NCI-H1105 treated with DMSO at 0.1 percent for 48 hours (cell line): Measurements from ENCODE around the gene COA5.

Experiments used
- DNase-seq: peaks from one replicate; lab custom pipeline; 2025; lab: John Stamatoyannopoulos, UW

The COA5 gene, protein sequence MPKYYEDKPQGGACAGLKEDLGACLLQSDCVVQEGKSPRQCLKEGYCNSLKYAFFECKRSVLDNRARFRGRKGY

DNA sequence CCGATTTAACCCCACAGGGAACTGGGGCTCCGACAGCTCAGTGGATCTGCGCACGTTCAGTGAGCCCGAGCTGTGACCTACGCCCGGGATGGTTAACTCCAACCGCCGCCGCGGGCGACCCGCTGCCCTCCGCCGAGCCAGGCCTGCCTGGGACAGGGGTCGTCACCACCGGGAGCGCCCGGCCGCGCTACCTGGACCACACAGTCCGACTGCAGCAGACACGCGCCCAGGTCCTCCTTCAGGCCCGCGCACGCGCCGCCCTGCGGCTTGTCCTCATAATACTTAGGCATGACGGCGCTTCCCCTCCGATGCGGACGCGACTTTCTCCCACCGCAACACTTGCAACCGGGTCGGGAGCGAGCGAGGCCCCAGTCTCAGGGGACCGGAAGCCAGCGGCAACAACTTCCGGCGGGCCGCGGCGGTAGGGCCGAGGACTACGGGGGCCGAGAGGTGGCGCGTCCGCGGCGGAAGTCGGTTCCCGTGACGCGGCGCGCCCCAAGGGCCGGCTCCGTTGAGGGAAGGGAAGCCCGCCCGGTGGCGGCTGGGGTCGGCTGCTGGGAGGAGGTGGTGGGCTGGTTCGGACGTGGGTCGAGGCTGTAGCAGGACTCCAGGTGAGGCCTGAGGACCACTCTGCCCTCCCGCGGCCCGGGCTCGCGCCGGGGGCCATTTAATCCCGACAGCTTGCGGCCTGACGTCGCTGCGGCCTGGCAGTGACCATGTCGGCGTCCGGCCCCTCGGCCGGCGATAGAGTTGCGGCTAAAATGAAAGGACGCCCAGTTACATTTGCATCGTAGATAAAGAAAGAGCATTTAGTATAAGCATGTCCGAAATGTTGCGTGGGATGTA lies at the start of gene COA5, which contains the start of gene UNC50:
Gene COA5, minus strand, starts transcription at position 397 of the 846 bp plus-strand sequence. Its CDS starts 107 bp downstream, at position 290.
Gene UNC50, plus strand, starts transcription at position 474 of the 846 bp plus-strand sequence. CDS start 1,171 bp downstream, outside the sequence.
- DNase-seq, result peak; percentile 75

DNA sequence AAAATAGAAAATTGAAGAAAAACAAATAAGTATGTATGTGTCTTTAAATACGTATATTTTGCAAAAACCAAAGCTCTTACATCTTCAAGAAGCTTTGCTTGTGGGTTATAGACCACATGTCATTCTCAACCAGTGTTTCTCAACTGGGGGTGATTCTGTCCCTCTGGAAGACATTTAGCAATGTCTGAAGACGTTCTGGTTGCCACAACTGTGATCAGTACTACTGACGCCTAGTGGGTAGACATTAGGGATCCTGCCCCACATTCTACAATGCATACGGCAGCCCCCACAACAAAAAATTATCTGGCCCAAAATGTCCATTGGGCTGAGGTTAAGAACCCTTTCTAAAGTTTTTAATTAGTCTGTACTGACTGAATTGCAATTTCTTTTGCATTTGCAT lies 48.5 kb upstream of the COA5 start:
- no peak for DNase-seq

DNA sequence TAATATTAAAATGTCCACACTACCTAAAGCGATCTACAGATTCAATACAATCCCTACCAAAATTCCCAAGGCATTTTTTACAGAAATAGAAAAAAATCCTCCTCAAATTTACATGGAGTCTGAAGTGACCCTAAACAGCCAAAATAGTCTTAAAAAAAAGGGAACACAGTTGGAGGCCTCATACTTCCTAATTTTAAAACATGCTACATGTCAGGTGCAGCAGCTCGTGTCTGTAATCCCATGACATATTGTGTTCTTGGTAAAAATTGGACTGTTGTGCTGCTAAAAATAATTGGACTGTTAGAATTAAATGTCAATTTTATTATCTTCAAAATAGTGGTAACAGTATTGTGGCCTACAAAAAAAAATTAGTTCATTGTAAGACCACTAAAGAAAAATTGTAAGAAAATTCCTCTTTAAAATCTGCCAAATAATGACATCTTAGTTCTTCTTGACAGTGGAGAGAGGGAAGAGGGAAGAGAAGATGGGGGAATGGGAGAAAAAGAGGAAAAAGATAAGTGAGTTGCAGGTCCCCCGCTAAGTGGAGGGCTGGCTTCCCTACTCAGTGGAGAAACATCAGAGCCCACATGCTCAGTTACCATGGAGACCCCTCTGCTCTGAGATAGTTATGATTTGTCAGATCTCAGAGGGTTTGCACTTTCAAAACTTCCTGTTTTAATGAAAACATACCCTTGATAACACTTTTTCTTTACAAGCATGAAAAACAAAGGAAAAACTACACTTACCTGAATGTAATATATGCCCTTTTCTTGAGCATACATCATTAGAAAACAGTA lies 46.6 kb upstream of the COA5 start:
- no peak for DNase-seq

DNA sequence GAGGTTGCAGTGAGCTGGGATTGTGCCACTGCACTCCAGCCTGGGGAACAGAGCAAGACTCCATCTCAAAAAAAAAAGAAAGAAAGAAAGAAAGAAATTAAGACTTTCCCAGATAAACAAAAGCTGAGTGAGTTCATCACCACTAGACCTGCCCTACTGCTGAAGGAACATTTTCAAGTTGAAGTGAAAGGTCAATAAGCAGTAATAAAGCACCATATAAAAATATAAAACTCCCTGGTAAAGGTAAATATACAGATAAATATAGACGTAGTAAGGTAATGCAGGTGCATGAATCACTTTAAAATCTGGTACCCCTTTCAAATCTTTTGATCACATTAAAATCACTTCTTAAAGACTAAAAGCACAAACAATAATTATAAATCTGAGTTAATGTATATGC lies 42.7 kb upstream of the COA5 start:
- no peak for DNase-seq

DNA sequence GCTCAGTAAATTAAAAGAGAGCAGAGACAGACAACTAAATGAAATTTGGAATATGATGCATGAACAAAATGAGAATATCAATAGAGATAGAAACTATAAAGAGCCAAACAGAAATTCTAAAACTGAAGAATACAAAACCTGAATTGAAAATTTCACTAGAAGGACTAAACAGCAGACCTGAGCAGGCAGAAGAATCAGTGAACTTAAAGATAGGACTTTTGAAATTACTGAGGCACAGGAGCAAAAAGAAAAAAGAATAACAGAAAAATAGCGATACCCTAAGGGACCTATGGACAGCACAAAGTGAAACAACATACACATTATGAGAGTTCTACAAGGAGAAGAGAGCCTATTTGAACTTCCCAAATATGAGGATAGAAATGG lies 41.7 kb upstream of the COA5 start:
- no peak for DNase-seq

DNA sequence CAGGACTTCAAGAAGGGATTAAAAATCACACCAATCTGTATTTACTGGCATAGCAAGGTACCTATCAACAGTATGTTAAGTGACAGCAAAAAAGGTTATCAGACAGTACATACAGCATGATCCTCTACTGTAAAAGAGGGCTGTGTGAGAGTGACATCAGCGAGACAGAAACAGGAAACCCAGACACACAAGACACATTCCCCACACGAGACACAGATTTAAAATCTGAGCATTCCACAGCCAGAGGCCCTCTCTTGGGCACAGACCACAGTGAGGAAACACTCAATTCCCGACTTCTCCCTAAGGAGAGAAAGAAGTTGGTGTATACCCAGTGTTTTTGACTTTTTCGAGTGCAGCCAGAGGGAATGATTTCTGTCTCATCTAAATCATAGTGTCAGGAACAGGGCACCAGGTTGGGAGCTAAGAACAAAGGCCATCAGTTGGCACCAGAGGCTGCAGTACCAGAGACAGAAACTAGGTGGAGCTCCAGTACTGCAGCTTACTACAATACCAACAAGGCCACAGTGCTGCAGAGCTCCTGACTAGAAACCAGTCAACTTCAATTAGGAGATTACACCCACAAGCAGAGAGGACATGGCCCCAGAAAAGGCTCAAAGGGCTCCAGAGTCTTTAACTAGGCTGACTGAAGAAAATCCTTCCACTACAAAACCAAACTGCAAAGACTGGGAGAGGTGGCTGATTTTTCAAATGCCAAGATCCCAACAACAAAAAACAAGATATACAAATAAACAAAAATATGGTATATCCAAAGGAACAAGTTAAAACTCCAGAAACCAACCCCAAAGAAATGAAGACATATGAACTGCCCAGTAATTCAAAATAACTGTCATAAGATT lies 41.1 kb upstream of the COA5 start:
- DNase-seq, result peak; percentile 86

DNA sequence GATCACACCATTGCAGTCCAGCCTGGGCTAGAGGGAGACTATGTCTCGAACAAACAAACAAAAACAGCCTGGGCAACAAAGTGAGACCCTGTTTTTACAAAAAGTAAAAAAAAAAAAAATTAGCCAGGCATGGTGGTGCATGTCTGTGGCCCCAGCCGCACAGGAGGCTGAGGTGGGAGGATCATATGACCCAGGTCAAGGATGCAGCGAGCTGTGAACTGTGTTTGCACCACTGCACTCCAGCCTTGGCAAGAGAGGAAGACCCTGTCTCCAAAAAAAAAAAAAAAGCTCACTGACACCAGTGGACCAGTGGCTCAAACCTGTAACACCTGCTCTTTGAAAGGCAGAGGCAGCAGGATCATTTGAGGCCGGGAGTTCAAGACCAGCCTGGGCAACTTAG lies 40.1 kb upstream of the COA5 start:
- no peak for DNase-seq

DNA sequence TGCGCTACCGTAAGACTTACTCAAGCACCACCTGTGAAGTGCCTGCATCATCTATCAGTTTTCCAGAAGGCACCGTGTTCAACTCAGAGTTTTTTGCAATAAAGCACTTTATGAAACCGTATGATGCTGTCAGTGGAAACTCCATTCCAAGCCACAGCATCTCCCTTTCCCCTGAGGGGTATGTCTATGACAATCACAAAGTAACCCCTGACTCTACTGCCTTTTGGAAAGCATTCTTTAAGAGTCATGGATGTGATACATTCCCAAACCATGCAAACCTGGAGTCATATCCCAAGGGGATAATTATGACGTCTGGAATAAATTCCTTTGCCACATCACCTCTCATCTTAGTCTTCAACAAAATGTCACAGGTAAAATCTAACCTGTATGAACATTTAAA lies 39.3 kb upstream of the COA5 start:
- no peak for DNase-seq

DNA sequence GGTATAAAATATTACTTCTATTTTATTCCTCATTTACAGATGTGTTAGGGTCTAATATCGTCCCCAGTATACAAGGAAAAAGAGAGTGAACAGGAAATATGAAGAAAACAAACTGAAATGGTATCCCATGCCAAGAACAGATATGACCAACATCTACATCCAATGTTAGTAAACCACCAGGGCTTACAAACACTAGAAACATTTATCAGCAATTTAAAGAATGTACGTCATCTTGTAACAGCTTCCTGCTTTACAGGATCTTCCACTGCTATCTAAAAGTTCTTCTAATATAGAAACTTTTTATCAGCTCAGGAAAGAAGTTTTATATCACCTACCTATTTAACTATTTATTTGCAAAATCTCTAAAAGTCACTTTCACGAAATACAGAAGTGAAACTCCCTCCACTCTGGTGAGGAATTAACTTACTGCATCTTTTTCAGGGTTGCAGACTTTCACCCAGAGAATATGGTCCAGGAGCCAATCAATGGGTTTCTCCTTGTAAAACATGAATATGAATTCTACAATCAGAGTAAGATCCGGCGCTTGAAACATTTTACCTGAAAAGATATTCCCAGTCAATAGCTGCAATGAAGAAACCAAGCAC lies 35.3 kb upstream of the COA5 start:
- DNase-seq, result no peak

DNA sequence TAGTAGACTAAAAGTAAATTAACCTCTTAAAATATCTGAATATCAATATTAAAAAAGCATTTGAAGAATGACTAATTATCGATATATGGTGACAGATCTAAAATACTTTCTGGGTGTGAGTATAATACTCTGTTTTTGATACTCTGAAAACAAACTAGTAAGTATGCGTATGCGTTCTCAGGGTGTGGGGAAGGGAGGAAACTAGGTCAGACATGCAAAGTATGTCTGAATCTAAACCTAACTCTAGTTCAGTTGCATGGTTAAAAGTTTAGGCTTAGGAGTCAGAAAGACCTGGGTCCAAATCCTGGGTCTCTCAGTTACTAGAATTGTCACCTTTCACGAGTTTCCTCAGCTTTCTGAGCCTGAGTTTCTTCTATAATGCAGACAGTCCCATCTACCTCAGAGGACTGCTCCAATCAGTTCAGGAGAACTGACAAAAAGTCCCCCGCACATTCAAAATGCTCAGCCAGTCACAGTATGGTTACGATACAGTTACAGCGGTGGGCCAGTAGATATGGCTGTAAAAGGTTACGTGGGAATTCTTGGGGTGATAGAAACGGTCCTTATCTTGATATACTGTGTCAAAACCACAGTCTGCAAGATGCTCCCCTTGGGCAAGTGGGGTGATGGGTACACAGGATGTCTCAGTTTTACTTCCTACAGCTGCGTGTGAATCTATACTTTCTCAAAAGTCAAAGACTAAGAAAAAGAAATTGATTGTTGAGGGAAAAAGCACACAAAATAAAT lies 29.3 kb upstream of the COA5 start:
- DNase-seq, result no peak

DNA sequence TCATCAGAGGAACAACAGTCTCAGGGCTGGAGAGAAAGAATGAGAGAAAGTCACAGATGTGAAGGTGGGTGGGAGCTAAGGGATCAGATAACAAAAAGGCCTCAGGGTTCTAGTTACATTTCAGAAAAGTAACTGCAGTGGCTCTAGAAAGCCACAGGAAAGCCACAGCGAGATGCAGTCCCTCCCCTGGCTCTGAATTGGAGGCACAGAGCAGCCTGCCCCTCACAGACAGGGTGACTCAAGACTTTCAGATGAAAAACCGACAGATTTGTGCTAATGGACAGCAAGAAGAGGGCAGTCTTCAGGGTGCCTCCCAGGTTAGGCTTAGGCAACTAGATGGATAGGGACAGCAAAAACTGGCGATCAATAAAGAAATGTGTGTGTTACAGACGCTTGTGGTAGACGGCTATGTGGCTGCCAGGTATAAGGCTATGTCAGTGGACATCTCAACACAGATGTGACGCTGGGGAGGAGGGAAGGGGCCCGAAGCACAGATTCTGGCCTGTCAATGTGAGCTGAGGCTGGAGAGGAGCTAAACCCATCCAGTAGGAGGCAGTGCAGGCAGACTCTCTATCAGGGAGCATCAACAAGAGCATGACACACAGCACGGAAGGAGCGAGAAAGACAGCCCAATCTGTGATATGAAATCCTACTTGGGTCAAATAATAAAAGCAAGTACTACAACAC lies 26.2 kb upstream of the COA5 start:
- DNase-seq, result no peak

DNA sequence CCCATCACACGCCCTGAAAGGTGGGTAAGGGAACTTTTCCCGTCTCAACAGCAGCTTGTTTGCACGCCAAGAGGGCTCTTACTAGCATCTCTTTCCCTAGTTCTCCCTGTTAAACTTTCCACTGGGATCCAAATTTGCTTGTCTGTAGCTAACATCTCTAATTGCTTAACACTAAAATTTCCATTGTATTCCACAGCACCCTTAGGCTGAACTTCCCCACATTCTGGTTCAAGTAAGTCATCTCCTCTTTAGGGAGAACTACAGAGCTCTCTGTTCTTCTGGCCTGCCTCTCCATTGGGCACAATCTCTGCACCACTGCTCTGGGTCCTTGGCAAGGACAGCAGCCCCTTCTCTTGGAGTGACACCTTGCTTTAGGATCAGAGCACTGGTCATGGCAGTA lies 24.0 kb upstream of the COA5 start:
- DNase-seq, result no peak

DNA sequence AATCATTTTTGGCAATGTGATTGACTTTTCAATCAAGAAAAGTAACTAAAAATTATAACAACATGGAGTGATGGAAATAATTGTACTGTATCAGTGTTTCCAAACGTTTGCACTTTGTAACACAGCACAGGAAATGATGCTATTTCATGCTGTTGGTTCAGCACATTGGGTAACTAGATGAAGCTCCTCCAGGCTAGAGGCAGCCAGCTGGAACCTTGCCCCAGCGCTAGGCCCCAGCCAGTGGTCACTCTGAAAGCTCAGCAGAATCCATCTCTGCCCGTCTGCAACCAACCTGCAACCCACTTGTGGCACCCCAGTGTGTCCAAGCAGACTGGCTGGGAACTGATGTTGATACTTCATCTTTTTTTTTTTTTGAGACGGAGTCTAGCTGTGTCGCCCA lies 15.3 kb upstream of the COA5 start:
- DNase-seq, result no peak

DNA sequence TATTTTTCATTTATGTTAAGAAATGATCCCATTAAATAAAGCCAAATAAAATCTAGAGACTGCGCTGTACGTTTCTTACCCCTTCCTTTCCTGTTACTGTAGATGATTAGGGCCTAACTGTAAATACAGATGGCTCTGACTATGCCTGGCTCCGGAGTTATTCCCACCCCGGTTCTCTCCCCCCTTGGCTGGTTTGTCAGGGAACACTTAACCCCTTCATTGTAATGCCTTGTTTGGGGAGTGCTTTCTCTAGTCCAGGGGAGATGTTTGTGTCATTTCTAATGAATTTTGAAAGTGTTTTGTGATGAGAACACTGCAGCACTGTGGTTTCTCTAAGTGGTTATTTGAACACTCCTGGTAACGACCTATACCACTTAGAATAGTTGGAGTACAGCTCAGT lies 8.8 kb upstream of the COA5 start:
- no peak for DNase-seq

DNA sequence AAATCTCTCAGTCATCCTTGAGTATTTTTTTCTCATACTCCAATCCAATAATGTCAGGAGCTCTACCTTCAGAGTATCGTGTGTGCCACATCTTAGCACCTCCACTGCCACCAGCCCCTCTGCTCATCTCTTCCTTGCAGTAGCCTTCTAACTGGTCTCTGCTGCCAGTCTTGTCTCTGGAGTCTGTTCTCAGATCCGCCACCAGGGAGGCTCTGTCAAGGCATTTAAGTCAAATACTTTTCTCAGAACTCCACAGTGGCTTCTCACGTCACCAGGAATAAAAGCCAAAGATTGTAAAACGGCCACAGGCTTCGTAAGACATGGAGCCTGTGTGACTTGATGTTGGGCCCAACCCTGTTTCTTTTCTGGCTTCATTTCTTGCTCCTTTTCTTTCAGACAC lies 7.2 kb upstream of the COA5 start:
- DNase-seq, result no peak

DNA sequence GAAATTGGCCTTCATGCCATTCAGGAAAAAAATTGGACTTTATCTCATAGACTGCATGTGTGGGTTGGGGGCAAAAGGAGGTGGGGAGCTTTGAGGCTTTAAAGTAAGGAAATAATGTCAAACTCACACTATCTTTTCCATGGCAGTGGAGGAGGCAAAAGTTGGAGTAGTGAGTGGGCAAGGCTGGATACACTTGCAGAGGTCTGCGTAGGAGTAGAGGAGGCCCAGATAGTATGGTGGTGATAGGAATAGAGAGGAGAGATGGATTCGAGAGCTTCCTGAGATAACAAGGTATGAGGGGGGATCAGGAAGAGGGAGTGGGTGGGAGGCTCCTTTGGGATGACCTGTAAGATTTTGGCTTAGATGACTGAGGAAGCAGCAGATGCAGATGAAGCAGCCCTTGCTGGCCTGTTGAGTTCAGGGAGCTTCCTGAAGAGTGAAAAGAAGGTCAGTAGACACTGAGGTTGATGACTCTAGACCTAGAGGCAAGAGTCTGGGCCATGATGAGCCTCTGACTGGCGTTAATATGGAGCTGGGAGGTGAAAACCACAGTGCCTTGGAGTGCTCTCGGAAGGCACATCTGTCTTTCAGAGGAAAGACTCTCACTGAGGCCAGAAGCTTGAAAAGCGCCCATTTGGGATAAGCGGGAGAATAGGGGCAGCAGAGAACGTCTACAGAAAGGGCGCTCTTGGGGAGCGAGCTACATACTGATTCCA lies 5.9 kb upstream of the COA5 start:
- no peak for DNase-seq

DNA sequence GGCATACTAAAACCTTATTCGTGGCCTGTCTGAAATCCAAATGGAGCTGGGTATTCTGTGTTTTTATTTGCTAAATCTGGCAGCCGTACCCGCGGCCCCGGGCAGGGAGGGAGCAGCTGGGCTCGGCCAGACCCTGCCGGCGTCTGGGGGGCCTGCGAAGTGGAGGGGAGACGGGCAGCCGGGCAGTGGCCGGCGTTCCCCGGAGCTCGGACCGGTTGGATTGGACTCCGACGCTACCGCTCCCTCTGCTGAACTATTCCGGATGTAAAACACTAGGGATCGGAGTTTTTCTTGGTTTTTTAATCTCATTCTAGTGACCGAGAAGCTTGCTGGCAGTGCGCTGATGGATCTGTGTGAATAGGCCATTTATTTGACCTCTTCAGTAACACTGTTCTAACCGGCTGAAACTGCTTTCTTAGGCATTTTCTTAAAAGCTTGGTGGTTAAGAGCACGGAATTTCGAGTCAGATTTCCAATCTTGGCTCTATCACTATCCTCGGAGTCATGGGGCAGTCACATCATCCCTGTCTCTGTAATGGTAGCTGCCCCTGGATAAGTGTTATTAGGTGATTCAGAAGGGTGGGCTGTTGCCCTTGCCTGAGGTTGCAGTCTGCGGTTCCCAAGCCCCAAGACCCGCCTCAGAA lies 771 bp upstream of the COA5 start:
- no peak for DNase-seq

DNA sequence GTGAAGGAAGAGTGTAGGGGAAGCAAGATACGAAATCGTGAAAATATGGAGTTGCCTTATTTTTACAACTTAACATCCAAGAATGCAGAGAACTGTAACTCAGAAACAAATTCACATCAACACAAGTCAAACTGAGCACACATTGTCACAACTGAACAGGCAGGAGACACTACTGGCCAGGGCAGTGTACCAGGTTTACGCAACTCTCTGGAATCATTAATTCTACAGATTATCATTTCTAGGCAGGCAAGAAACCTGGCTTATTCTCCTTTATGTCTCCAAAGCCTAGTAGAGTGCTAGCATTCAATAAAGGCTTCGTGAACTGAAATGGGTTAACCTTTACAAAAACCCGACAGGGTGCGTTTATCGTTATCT lies 584 bp downstream of the COA5 start:
- no peak for DNase-seq

DNA sequence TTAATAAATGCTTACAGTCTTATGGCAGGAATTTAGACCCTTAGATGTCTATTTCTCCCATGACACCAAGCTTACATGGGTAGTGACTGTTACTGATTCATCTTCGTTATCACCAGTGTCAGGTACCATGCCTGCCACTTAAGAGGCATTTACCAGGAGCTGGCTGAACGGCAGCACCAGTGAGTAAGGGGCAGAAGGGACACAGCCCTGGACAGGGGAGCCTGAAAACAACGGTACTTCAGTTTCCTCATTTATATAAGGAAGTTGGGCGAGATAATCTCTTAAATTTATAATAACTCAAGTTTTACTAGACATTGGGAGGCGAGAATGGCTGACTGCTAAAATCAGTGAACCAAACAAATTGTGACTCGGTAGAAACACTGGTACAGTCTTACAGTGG lies 1.2 kb downstream of the COA5 start:
- no peak for DNase-seq
